ENCODE measurements around the gene PCDHA10.
"Not testable (repeated sequence)": the region's sequence is repeated elsewhere in the genome, so short reads cannot be mapped to it uniquely, and the experiment has no call there.

Gene PCDHA10

GRCh38 chr5:140842798-140843733 lies 12.6 kb upstream of the PCDHA10 start:
- no peak for DNase-seq

- DNase-seq, result not testable (repeated sequence)
Observed at GRCh38 chr5:140848139-140849102, 7.3 kb upstream of the PCDHA10 start, which contains the start of gene PCDHA9. PCDHA9 (plus strand) TSS chr5:140848382; CDS start chr5:140848496, 114 bp downstream.

- DNase-seq, result not testable (repeated sequence)
Observed at GRCh38 chr5:140849831-140850634, 5.7 kb upstream of the PCDHA10 start.

GRCh38 chr5:140857177-140857986 lies 1.7 kb downstream of the PCDHA10 start:
- no peak for DNase-seq

GRCh38 chr5:140857987-140858240 lies 2.2 kb downstream of the PCDHA10 start:
- no peak for DNase-seq

- DNase-seq, result no peak
Observed at GRCh38 chr5:140862441-140863295, 7.0 kb downstream of the PCDHA10 start.

- no peak for DNase-seq
Observed at GRCh38 chr5:140868721-140869554, 13.2 kb downstream of the PCDHA10 start, which contains the start of gene PCDHA11. PCDHA11 (plus strand) TSS chr5:140868957; CDS start chr5:140869104, 147 bp downstream.

GRCh38 chr5:140869555-140869886 lies 13.8 kb downstream of the PCDHA10 start:
- DNase-seq, result no peak

- no peak for DNase-seq
Observed at GRCh38 chr5:140870221-140871201, 14.8 kb downstream of the PCDHA10 start.

- DNase-seq, result no peak
Observed at GRCh38 chr5:140875085-140876065, 19.7 kb downstream of the PCDHA10 start, which contains the start of gene PCDHA12. PCDHA12 (plus strand) TSS chr5:140875308; CDS start chr5:140875473, 165 bp downstream.

- not testable (repeated sequence) for DNase-seq
Observed at GRCh38 chr5:140876541-140877261, 21.0 kb downstream of the PCDHA10 start.

GRCh38 chr5:140877262-140877581 lies 21.5 kb downstream of the PCDHA10 start:
- no peak for DNase-seq

GRCh38 chr5:140881889-140882590 lies 26.3 kb downstream of the PCDHA10 start, which contains the start of gene PCDHA13:
PCDHA13 (plus strand) TSS chr5:140882124; CDS start chr5:140882269, 145 bp downstream.
- no peak for DNase-seq

- no peak for DNase-seq
Observed at GRCh38 chr5:140882591-140882899, 26.8 kb downstream of the PCDHA10 start.

GRCh38 chr5:140883373-140883772 lies 27.7 kb downstream of the PCDHA10 start:
- no peak for DNase-seq

Measured in NCI-H2081 treated with DMSO at 0.1 percent for 48 hours (cell line).